Spleen (tissue), 11 donors: ENCODE data around the gene PRMT1. TPM values are rescaled to one million over a fixed set of nuclear protein-coding genes. Genes with fewer than 3 reads are reported as not detected.

Experiments
- DNase-seq: peaks from one replicate; pipeline ENCODE4 v3.0.0-alpha.2; 2020
- H3K27ac ChIP-seq, 8 donors: fragments of 200-600 bp; sonication (generic) in 7 of 8; 1 replicate in 4 of 8; 2 replicates in 4 of 8; pipeline versions ENCODE4 v1.5.0 to v1.8.0; 2016 to 2021; ENCODE audit warnings: inconsistent platforms in 4 of 8, mild to moderate bottlenecking in 4 of 8, moderate library complexity in 1 of 8
- H3K27me3 ChIP-seq, 7 donors: fragments of 200-600 bp; sonication (generic) in 6 of 7; replicated peaks in 1 of 7; 1 replicate in 4 of 7; 2 replicates in 3 of 7; pipeline versions ENCODE4 v1.5.0 to v1.8.0; 2016 to 2021; ENCODE audit warnings: inconsistent platforms in 3 of 7, mild to moderate bottlenecking in 1 of 7
- H3K36me3 ChIP-seq, 6 donors: fragments of 200-600 bp; sonication (generic) in 5 of 6; 1 replicate in 4 of 6; 2 replicates in 2 of 6; pipeline versions ENCODE4 v1.5.0 to v1.8.0; 2016 to 2021; ENCODE audit warnings: inconsistent platforms in 2 of 6
- H3K4me1 ChIP-seq, 6 donors: fragments of 200-600 bp; sonication (generic) in 5 of 6; 1 replicate in 3 of 6; 2 replicates in 3 of 6; pipeline versions ENCODE4 v1.5.0 to v1.8.0; 2016 to 2021; ENCODE audit warnings: inconsistent platforms in 3 of 6
- H3K4me3 ChIP-seq, 8 donors: fragments of 200-600 bp; sonication (generic) in 7 of 8; 1 replicate in 4 of 8; 2 replicates in 4 of 8; pipeline versions ENCODE4 v1.5.0 to v1.8.0; 2016 to 2021; ENCODE audit warnings: inconsistent platforms in 4 of 8, mild to moderate bottlenecking in 4 of 8, moderate library complexity in 2 of 8
- H3K9me3 ChIP-seq, 8 donors: fragments of 200-600 bp; sonication (generic) in 7 of 8; 1 replicate in 4 of 8; 2 replicates in 4 of 8; pipeline versions ENCODE4 v1.5.0 to v1.8.0; 2016 to 2021; ENCODE audit warnings: inconsistent platforms in 4 of 8
- CTCF ChIP-seq, 11 experiments: fragments of 200-600 bp in 7 of 11; fragments of 450-650 bp in 4 of 11; sonication (generic) in 4 of 11; IDR thresholded peaks in 8 of 11; conservative IDR thresholded peaks in 3 of 11; 1 replicate in 7 of 11; 2 replicates in 4 of 11; pipeline versions ENCODE4 v1.4.0 to v1.8.0; 2016 to 2021; ENCODE audit warnings: antibody characterized with exemption in 11 of 11, inconsistent platforms in 4 of 11, mild to moderate bottlenecking in 1 of 11
- POLR2A ChIP-seq, 3 donors: fragments of 450-650 bp; IDR thresholded peaks; one replicate each; pipeline ENCODE4 v1.5.1; 2017; ENCODE audit warnings: antibody characterized with exemption in 3 of 3, mild to moderate bottlenecking in 1 of 3
- POLR2AphosphoS5 ChIP-seq, 3 donors: sonication (generic); formaldehyde crosslinking; IDR thresholded peaks; one replicate each; pipeline ENCODE4 v1.5.1; 2017; ENCODE audit warnings: antibody characterized with exemption in 3 of 3
- WGBS, 5 donors: extraction: QIAGEN DNeasy Blood & Tissue Kit in 3 of 5; methylation state at CpG; one replicate each; pipeline versions ENCODE4 v1.1.5 to v1.1.7; 2013 to 2018; 5-methylcytosine and 5-hydroxymethylcytosine counted together
- intact Hi-C: fragments of 100-400 bp; cut with DNase I; formaldehyde crosslinking; loops from one replicate; pipeline ENCODE4 v1.15.0; 2023; ENCODE audit warnings: low total_unique reads
- polyA plus RNA-seq, 3 donors: library from polyadenylated mRNA; stranded (reverse); fragments of 200-250 nt; gene quantifications; one replicate each; pipeline ENCODE4 v1.2.1, GENCODE V29; 2013
- total RNA-seq, 7 donors: library from RNA; depleted of rRNA in 3 of 7; stranded (reverse); fragments of >200 nt in 3 of 7; fragmentation: NEBNext Ultra II Directional in 4 of 7; extraction: Animal tissue kit (Norgen Biotek cat#: 25700) in 4 of 7; gene quantifications; one replicate each; pipeline versions ENCODE4 v1.1.0 to v1.2.1, GENCODE V29; 2016 to 2021
- donor health status: healthy with polysubstance abuse.
- donor health status: DM: no; HTN: no; CAD: no; lungs with moderate emphysema.
- donor health status: DM: no; HTN: no; CAD: no.
- donor health status: Bipolar disorder and iron deficiency.
- donor health status: healthy.
- donor health status: DM: no; HTN: no; CAD: no.
- donor health status: DM: yes; HTN: yes; CAD: no.

PRMT1 gene
- total and polyA plus RNA-seq, 10 donors = 108 to 175 (median 124) TPM

GRCh38 chr19:49712397-49712859 is 35.4 kb downstream of the PRMT1 start:
- TF ChIP-seq POLR2AphosphoS5 (IDR thresholded peaks at IDR 0.05) (no peak), POLR2A (IDR thresholded peaks at IDR 0.05) (no peak), CTCF (IDR thresholded peaks at IDR 0.05 in 8 of 11, conservative IDR thresholded peaks at IDR 0.05 in 3 of 11) (no peak)
- Histone ChIP-seq H3K4me1 (peaks cover 0 to 10% (median 7%) of the 10 kb centered on the region in 6 donors), H3K4me3 (no peak overlapping the region), H3K9me3 (no peaks in the 10 kb centered on the region), H3K36me3 (no peaks in the 10 kb centered on the region), H3K27me3 (no peaks in the 10 kb centered on the region), H3K27ac (no peak overlapping the region)
- intact Hi-C loops = no loop called here
- WGBS, 5 donors = 54 to 75% (median 68%) methylated on average over 20 of the region's 20 CpGs
- DNase-seq = no peak

GRCh38 chr19:49713236-49713845 is 36.3 kb downstream of the PRMT1 start:
- H3K36me3 ChIP-seq = no peaks in the 10 kb centered on the region
- H3K27me3 ChIP-seq = no peaks in the 10 kb centered on the region
- H3K9me3 ChIP-seq = no peaks in the 10 kb centered on the region
- peaks cover 0 to 19% (median 12%) of the 10 kb centered on the region in 6 donors for H3K4me1 ChIP-seq
- DNase-seq = no peak
- H3K4me3 ChIP-seq = no peak overlapping the region
- H3K27ac ChIP-seq = no peak overlapping the region
- intact Hi-C loops = no loop called here
- 80 to 94% (median 85%) methylated on average over 6 to 8 of the region's 8 CpGs for WGBS, 5 donors
- TF ChIP-seq POLR2AphosphoS5 (IDR thresholded peaks at IDR 0.05) (no peak), CTCF (IDR thresholded peaks at IDR 0.05 in 8 of 11, conservative IDR thresholded peaks at IDR 0.05 in 3 of 11) (no peak), POLR2A (IDR thresholded peaks at IDR 0.05) (no peak)

- no peak for TF ChIP-seq CTCF (IDR thresholded peaks at IDR 0.05 in 8 of 11, conservative IDR thresholded peaks at IDR 0.05 in 3 of 11)
- no peak for TF ChIP-seq POLR2AphosphoS5 (IDR thresholded peaks at IDR 0.05)
- TF ChIP-seq POLR2A (IDR thresholded peaks at IDR 0.05) = no peak
- Histone ChIP-seq H3K4me1 (peaks cover 0 to 28% (median 13%) of the 10 kb centered on the region in 6 donors), H3K27me3 (no peaks in the 10 kb centered on the region), H3K4me3 (no peak overlapping the region), H3K27ac (peak overlapping the region in 3 of 8 donors; percentile 89 to 93 (median 92)), H3K36me3 (no peaks in the 10 kb centered on the region), H3K9me3 (no peaks in the 10 kb centered on the region)
- intact Hi-C loops = no loop called here
- 44 to 79% (median 57%) methylated on average over 3 of the region's 3 CpGs for WGBS, 5 donors
- DNase-seq = no peak
Observed at GRCh38 chr19:49716154-49716553, 39.1 kb downstream of the PRMT1 start.

- TF ChIP-seq POLR2AphosphoS5 (IDR thresholded peaks at IDR 0.05) = no peak
- TF ChIP-seq POLR2A (IDR thresholded peaks at IDR 0.05) = no peak
- no peak for TF ChIP-seq CTCF (IDR thresholded peaks at IDR 0.05 in 8 of 11, conservative IDR thresholded peaks at IDR 0.05 in 3 of 11)
- 92 to 97% (median 94%) methylated on average over 8 of the region's 8 CpGs for WGBS, 5 donors
- peak overlapping the region in 1 of 8 donors; percentile 72 for H3K4me3 ChIP-seq
Observed at GRCh38 chr19:49718511-49718910, 41.4 kb downstream of the PRMT1 start.

More at GRCh38 chr19:49718511-49718910, 41.4 kb downstream of the PRMT1 start:
- intact Hi-C loops = no loop called here
- no peak for DNase-seq
- H3K27me3 ChIP-seq = no peaks in the 10 kb centered on the region
- H3K27ac ChIP-seq = peak overlapping the region in 7 of 8 donors; percentile 79 to 93 (median 90)
- no peaks in the 10 kb centered on the region for H3K9me3 ChIP-seq
- no peaks in the 10 kb centered on the region for H3K36me3 ChIP-seq
- H3K4me1 ChIP-seq = peaks cover 0 to 28% (median 13%) of the 10 kb centered on the region in 6 donors
